Measurements from ENCODE around the gene JAZF1.

Gene JAZF1

GRCh38 chr7:28144266-28144665 lies 36.3 kb downstream of the JAZF1 start:
- no peak overlapping the region for H3K4me3 ChIP-seq
- no peak overlapping the region for H3K27ac ChIP-seq

DNA sequence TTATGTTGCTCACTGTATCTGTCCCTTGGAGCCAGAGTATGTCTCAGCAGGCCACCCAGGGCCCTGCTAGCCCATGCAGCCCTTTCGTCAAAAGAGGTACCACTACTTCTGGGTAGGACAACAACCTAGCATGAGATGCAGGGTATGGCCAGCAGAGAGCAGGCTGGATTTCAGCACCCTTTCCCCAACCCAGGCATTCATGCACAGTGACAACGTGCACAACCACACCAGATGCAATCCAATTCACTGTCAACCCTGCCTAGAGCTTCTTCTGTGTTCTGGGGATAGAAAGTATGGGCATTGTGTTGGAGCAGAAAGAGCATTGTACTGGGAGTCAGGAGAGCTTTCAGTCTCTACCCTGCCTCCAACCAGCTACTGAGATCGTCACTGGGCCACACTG lies 37.9 kb downstream of the JAZF1 start:
- Histone ChIP-seq H3K4me3 (no peak overlapping the region), H3K27ac (no peak overlapping the region)

- H3K4me3 ChIP-seq, result no peak overlapping the region
- no peak overlapping the region for H3K27ac ChIP-seq
Observed at GRCh38 chr7:28140979-28141378, 39.6 kb downstream of the JAZF1 start.

DNA sequence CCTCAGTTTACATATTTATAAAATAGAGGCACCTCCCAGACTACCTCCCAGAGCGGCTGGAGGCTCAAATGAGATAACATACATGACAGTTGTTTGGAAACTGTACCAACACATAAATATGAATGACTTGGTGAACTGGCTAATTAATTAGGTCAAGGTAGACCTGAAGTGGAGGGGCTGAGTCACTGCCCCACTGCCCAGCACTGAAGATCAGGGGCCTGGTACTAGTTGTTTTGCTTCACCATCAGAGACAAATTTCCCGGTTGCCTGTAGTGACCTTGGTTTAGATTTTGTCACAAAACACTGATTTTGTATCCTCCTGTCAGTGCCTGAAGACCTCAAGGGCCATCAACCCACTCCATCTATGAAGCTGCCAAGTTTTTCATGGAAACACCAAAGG lies 41.8 kb downstream of the JAZF1 start:
- H3K27ac ChIP-seq, result no peak overlapping the region
- H3K4me3 ChIP-seq, result no peak overlapping the region

DNA sequence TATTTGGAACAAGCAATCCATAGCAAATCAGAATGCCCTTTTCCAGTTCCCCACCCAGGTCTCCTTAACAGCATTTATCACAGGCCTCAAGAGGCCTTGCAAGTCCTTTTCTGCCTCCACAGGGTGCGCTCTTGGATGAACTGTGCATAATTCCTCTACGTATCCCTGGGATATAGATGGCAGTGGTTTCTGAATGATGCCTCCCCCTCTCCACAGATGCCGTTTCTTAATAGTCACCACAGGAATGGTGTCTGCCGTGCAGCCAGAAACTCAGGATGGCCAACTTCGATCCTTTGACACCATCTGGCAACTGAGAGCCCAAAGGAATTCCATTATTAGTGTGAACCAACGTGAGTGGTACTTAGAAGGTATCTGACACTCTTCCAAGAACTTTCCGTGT lies 43.1 kb downstream of the JAZF1 start:
- Histone ChIP-seq H3K27ac (no peak overlapping the region), H3K4me3 (no peak overlapping the region)

DNA sequence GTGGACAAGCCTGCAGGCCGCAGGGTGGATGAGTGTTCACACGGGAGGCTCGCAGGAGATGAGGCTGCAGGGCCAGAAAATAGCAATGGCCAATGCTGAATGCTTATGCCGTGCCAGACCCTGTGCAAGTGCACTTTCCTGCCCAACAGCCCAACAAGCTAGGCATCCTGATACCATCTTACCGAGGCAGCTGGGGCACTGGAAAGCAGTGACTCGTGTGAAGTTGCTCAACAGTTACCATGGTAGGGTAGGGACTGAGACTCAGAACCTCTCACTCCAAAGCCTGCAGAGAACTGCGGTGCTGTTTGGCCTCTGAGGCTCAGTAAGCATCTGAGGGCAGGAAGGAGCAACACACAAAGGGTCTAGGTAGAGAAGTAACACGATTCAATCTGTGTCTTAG lies 43.7 kb downstream of the JAZF1 start:
- no peak overlapping the region for H3K27ac ChIP-seq

DNA sequence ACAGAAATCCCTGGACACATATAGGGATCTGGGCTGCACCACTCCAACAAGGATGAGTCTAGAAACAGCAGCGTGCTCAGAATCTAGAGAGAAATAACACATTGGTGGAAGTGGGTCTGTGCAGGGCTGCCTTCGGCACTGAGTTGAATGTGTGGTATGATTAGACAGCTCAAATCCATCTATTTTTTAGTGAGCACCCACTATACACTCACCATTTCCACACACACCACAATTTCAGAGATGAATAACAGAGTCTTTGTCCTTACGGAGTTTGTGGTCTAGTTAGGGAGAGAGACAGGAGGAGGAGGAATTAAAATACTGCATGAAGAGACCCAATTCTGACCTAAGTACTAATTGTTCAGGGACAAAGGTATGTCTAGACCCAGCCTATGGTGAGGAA lies 44.2 kb downstream of the JAZF1 start:
- Histone ChIP-seq H3K27ac (no peak overlapping the region), H3K4me3 (no peak overlapping the region)

More for the DNA sequence above, 43.7 kb downstream of the JAZF1 start:
- H3K4me3 ChIP-seq, result no peak overlapping the region

- Histone ChIP-seq H3K4me3 (no peak overlapping the region), H3K27ac (no peak overlapping the region)
Observed at GRCh38 chr7:28135760-28136159, 44.8 kb downstream of the JAZF1 start.

GRCh38 chr7:28135315-28135714 lies 45.3 kb downstream of the JAZF1 start:
- Histone ChIP-seq H3K4me3 (no peak overlapping the region), H3K27ac (peak overlapping the region in 2 of 21 experiments; percentile 4 to 13)

DNA sequence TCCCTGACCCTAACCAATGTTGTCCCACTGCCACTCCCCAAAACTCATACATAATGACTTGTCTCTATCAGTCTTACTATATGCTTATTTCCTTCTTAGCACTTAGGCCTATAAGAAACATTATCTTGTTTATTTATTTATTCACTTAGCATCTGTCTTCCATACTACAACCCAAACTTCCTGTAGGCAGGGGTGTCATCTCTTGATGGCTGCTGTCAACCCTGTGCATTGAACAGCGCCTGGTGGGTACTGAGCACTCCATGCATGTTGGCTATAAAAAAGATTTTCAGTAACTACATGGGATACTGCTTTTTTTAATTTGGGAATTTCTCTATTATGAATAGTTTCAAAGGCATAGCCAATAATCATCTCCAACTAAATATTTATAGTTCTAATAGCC lies 46.7 kb downstream of the JAZF1 start:
- Histone ChIP-seq H3K27ac (no peak overlapping the region), H3K4me3 (no peak overlapping the region)

- H3K27ac ChIP-seq, result peak overlapping the region in 1 of 21 experiments; percentile 7
Observed at GRCh38 chr7:28132959-28133870, 47.4 kb downstream of the JAZF1 start.

DNA sequence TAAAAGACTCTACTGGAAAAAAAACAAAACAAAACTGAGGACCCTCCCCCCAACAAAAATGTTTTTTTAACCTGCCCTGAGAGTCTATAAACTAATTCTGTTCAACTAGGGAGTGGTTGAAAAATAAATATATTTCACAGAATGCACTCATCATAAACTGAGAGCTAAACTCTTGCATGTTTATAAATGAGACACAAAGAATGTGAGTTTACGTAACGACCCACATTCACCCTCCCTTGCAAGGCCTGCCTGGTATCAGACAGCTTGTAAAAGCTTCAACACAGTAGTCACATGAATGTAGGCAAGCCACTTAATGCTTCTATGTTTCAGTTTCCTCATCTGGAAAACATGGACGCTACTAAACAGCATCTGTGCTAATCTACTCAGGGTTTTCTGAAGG lies 50.3 kb downstream of the JAZF1 start:
- no peak overlapping the region for H3K27ac ChIP-seq
- no peak overlapping the region for H3K4me3 ChIP-seq

More at GRCh38 chr7:28132959-28133870, 47.4 kb downstream of the JAZF1 start:
- no peak overlapping the region for H3K4me3 ChIP-seq

DNA sequence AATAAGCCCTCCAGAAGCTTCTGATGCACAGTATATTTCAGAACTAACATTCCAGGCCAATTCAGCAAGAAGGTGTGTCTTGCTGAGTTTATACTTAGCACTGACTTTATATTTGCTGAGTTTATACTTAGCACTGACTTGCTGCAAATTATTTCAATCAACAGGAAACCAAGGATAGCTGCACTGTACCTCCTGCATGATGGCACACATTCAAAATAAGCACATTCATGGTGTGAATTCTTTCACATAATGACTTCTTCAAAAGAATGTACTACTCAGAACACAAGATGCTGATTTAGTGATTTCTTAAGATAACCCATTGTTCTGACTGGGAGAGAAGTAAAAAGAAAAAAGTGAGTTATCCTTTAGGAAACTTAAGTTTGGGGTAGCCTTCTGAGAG lies 52.0 kb downstream of the JAZF1 start:
- H3K4me3 ChIP-seq, result no peak overlapping the region
- no peak overlapping the region for H3K27ac ChIP-seq

GRCh38 chr7:28126410-28127041 lies 54.1 kb downstream of the JAZF1 start:
- no peak overlapping the region for H3K27ac ChIP-seq

DNA sequence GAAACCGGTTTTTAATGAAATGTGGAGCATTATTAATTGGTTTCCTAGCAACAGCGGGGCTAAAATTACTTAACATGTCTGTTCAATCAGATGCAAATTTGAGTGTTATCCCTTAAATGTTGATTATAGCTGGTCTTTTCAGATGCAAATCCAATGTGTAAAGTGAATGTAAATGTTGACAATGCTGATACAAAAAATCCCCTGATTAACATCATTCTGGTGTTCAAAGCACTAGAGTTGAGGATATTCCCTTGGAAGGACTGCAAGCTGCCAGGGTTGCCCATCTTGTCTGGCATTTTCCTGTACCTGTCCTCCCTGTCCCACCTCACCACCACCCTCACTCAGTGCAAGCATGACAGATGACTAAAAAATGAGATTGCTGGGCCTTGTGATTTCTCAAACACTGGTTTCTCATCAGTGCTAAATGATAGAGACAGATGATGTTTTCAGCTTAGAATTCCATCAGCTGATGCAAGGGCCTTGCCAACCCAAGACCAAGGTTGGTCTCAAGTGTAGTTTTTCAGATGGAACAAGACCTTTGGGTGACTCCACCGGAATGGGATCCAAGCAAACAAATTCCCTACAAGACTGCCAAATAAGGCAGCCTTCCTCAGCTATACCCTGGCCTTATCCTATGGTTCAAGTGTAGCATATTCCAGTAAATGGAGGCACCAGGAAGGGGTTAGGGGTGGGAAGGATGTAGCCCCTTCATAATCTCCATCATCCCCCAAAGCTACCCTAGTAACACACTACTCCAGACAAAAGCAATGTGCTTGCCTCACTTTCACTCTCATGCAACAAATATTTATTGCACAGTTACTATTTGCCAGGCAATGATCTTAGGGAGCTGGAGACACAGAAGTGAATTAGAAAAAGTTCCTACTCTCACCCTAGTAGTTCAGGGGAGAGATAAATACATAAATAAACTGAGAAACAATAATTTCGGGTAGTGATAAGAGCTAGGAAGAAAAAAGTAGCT lies 54.9 kb downstream of the JAZF1 start:
- no peak overlapping the region for H3K4me3 ChIP-seq
- H3K27ac ChIP-seq, result no peak overlapping the region

More at GRCh38 chr7:28126410-28127041, 54.1 kb downstream of the JAZF1 start:
- no peak overlapping the region for H3K4me3 ChIP-seq

GRCh38 chr7:28124413-28124812 lies 56.2 kb downstream of the JAZF1 start:
- peak overlapping the region in 1 of 21 experiments; percentile 18 for H3K27ac ChIP-seq

GRCh38 chr7:28123752-28124151 lies 56.8 kb downstream of the JAZF1 start:
- peak overlapping the region in 1 of 21 experiments; percentile 18 for H3K27ac ChIP-seq
- no peak overlapping the region for H3K4me3 ChIP-seq

More at GRCh38 chr7:28124413-28124812, 56.2 kb downstream of the JAZF1 start:
- H3K4me3 ChIP-seq, result no peak overlapping the region

- H3K4me3 ChIP-seq, result no peak overlapping the region
- no peak overlapping the region for H3K27ac ChIP-seq
Observed at GRCh38 chr7:28121496-28121895, 59.1 kb downstream of the JAZF1 start.

DNA sequence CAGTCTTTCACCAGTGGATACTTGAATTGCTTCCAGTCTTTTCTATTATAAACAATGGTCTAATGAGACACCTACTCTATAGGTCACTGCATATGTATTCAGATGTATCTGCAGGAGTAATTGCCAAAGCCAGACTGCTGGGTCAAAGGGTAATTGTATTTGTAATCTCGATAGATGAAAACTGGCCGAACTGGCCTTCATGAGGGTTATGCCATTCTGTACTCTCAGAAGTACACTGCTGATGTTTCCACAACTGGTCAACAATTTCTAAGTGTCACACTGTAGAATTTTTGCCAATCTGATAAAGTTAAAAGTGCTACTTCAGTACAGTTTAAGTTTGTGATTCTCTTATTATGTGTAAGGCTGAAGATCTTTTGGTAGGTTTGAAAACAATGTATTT lies 64.6 kb downstream of the JAZF1 start:
- H3K4me3 ChIP-seq, result no peak overlapping the region
- no peak overlapping the region for H3K27ac ChIP-seq

DNA sequence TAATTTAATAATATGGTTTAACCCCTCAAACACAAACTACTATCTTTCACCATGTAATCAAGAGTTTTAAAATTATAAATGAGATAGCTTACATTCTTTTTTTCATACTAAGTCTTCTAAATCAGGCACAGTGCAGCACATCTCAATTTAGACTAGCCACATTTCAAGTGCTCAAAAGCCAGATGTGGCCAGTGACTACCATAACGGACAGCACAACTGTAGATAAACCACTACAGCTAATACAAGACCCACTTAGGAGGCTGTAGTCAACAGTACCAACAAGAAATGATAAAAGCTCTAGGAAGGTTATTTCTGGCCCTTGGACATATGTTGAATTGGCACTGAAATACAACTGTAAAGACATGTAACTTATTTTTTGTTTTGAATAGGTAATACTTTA lies 65.3 kb downstream of the JAZF1 start:
- no peak overlapping the region for H3K27ac ChIP-seq
- no peak overlapping the region for H3K4me3 ChIP-seq
